ENCODE results near the gene PTGIS.

The PTGIS gene

GRCh38 chr20:49484180-49485140, 83.5 kb downstream of the PTGIS start:
- DNase-seq: peak; percentile 84

GRCh38 chr20:49483696-49484123, 84.2 kb downstream of the PTGIS start:
- DNase-seq: no peak

- no peak for DNase-seq
Observed at GRCh38 chr20:49483018-49483695, 84.8 kb downstream of the PTGIS start.

GRCh38 chr20:49482621-49483017, 85.3 kb downstream of the PTGIS start, which contains the start of gene KCNB1:
KCNB1 (minus strand) TSS chr20:49482668; CDS start chr20:49482480, 188 bp downstream.
- peak; percentile 64 for DNase-seq

- no peak for DNase-seq
Observed at GRCh38 chr20:49482173-49482572, 85.8 kb downstream of the PTGIS start.

GRCh38 chr20:49481116-49481515, 86.8 kb downstream of the PTGIS start:
- DNase-seq: no peak

- no peak for DNase-seq
Observed at GRCh38 chr20:49480236-49480635, 87.7 kb downstream of the PTGIS start.

GRCh38 chr20:49479785-49480184, 88.2 kb downstream of the PTGIS start:
- no peak for DNase-seq

- no peak for DNase-seq
Observed at GRCh38 chr20:49478754-49479689, 88.9 kb downstream of the PTGIS start.

- DNase-seq: no peak
Observed at GRCh38 chr20:49478266-49478665, 89.7 kb downstream of the PTGIS start.

- DNase-seq: no peak
Observed at GRCh38 chr20:49477200-49477599, 90.7 kb downstream of the PTGIS start.

- no peak for DNase-seq
Observed at GRCh38 chr20:49476016-49476355, 92.0 kb downstream of the PTGIS start.

GRCh38 chr20:49475292-49476015, 92.5 kb downstream of the PTGIS start:
- no peak for DNase-seq

GRCh38 chr20:49471397-49471796, 96.5 kb downstream of the PTGIS start:
- no peak for DNase-seq

- no peak for DNase-seq
Observed at GRCh38 chr20:49470922-49471321, 97.0 kb downstream of the PTGIS start.

GRCh38 chr20:49469060-49469459, 98.9 kb downstream of the PTGIS start:
- DNase-seq: no peak

- no peak for DNase-seq
Observed at GRCh38 chr20:49468412-49468811, 99.5 kb downstream of the PTGIS start.

- DNase-seq: no peak
Observed at GRCh38 chr20:49466114-49466912, 101.6 kb downstream of the PTGIS start.

- no peak for DNase-seq
Observed at GRCh38 chr20:49464556-49464955, 103.4 kb downstream of the PTGIS start.

- no peak for DNase-seq
Observed at GRCh38 chr20:49462626-49463025, 105.3 kb downstream of the PTGIS start.

- no peak for DNase-seq
Observed at GRCh38 chr20:49461894-49462620, 105.9 kb downstream of the PTGIS start.

Measured in activated CD4-positive, alpha-beta T cell treated with anti-CD3 and anti-CD28 coated beads for 48 hours (primary cell).